ENCODE measurements around the gene STARD5.
"Not testable (repeated sequence)": the region's sequence is repeated elsewhere in the genome, so short reads cannot be mapped to it uniquely, and the experiment has no call there.

The STARD5 gene

GRCh38 chr15:81336568-81336967 is 12.6 kb upstream of the STARD5 start:
- DNase-seq: peak; percentile 60

DNA sequence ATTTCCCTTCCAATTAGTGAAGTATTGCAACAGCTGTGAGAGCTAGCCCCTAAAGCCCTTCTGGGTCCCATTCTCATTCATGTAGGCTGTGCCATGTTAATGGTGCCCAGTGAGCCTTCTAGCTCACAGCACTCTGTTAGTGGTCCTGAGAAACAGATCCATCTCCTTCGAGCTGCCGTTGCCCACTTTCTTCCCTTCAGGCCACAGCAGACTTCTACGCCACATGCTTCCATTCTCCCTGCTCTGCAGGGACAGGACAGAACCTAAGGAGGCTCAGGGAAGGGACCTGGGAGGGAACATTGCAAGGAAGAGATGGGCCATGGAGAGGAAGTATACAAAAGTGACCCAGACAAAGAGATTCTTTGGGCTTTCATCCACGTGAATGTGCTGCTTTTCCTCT is 11.7 kb upstream of the STARD5 start:
- no peak for DNase-seq

DNA sequence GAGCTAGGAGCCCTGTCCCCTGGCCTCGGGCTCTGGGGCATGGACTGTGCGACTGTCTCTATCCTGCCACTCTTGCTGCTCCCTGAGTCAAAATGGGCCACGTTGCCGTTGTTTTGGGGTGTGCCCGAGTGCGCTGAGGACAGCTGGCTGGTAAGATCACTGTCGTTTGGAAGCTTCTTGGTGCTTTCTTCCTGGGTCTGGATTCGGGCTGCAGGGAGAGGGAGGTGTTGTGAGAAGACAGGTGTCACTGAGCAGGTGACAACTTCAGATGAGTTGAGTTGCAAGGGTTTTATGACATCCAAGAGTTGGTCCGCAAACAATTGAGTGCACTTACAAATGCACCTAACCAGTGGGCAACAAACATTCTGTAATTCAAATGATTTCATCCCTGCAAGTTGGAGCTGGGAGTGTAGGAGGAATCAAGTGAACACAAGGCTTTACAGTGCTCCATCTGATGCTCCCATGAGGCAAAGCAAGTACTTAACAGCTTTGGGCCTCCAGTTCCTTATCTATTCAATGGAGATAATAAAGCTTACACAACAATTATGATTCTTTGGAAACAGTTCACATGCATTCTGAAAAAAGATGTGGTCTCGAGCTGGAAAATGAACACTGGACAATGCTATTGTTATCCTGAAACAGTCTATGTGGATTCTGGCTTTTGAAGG is 11.0 kb upstream of the STARD5 start:
- DNase-seq: no peak

- no peak for DNase-seq
Measured at GRCh38 chr15:81333363-81333762, 9.4 kb upstream of the STARD5 start.

DNA sequence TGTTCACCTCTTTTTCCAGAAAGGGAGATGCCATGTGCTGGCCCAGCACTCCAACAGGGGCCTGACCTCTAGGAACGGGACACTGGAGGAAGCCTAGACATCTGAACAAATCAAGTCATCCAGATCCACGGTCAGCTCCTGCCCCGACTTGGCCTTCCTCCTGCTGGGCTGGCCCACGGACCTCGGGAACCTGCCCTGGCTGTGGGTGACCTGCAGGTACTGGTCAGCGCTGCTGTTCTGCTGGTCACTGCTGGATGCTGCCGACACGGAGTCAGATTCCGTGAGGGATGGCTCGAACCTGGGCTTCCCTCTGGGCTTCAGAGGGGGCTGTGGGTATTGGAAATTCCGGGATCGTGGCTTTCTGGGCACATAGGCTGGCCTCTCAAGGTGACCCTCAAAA is 8.4 kb upstream of the STARD5 start:
- DNase-seq: no peak

DNA sequence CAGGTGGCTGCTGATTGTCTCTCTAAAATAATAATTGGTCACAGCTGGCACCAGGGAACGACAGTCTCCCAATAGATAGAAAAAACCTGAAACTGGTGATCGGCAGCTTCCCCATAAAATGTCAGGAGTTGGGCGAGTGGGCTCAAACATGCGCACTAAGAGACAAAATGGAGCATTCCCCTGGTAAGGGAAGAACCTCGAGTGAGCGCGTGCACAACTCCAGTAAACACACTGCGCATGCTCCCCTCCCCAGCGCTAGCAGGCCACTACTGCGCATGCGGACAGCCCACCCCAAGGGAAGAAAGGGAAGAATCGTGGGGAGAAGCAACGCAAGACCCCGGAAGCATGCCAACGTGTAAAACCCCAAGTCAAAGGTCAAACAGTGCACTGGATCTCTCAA is 7.7 kb upstream of the STARD5 start:
- DNase-seq: no peak

DNA sequence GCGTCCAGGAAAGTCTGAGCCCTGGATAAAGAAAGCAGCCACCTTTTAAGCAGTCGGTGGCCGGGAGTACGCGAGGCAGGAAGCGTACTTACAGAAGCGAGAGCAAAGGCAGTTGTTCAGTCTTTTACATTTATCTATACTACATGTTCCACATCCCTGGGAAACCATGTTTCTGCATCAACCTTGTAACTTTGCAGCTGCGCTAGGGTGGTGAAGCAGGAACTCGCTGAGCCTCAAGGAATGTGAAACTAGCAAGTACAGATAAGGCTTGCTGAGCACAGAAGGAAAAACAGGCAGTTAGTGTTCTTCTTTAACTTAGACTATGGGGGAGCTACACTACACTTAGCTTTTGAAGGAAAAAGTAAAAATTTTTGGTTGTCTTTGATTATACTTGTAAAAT is 7.2 kb upstream of the STARD5 start:
- not testable (repeated sequence) for DNase-seq

GRCh38 chr15:81330366-81331090 is 6.6 kb upstream of the STARD5 start:
- no peak for DNase-seq

GRCh38 chr15:81329446-81329845 is 5.5 kb upstream of the STARD5 start:
- DNase-seq: no peak

DNA sequence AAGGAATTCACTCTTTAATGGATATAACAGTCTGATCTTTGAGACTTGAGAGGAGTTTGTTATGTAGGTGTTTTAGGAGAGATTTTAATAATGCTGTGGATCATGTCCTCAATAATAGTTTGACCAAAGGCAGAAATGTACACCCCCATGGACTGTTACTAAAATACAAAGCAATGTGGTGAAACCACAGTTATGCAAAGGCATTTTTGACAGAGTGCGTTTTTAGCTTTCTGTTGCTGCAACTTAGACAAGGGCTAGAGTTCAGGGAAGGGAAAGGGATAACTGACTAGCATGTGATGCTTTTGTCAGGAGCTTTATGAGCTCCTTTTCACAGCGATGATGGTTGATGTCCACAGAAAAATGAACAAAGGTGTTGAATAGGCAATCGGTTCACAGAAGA is 3.6 kb upstream of the STARD5 start:
- DNase-seq: no peak

- no peak for DNase-seq
Measured at GRCh38 chr15:81326466-81327212, 2.7 kb upstream of the STARD5 start.

DNA sequence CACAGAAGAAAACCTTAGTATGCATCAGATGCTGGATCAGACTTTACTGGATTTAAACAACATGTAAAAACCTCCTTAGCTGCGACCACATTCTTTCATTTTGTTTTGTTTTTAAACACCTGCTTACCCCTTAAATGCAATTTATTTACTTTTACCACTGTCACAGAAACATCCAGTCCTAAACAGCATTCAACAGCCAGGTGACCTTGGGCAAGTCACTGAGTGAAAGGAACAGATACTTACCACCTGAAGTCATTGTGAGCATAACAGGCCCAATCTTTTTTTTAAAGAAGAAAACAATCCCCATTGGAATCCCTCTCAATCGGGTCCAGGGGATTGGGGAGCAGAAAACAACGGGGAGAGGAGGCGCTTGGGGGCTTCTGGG is 390 bp downstream of the STARD5 start:
- DNase-seq: no peak

DNA sequence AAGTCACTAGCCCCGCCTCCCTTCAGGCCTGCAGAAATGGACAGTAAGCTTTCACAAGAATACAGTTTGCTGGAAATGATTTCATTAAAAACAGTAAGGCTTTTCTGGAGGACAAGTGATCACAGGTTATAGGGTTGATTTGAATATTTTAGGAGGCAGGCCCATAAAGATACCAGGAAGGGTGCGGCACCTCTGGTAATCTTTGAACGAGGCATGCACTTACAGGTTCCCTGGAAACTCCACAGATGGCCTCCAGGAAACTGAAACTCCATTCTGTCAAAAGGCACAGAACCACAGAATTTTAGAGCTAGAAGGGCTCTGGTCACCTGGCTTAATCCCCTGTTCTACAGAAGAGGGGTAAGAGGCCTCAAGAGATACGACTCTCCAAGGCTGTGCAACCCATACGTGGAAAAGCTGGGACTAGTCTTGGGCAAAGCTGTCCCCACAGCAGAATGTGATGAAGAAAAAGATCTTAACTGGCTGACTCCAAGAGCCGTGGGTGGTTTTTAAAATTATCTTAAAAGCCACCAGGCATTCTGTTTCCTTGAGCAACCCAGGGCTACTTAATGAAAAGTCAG is 1.2 kb downstream of the STARD5 start:
- no peak for DNase-seq

- no peak for DNase-seq
Measured at GRCh38 chr15:81321667-81322066, 2.3 kb downstream of the STARD5 start.

GRCh38 chr15:81317642-81318017 is 6.3 kb downstream of the STARD5 start:
- DNase-seq: no peak

DNA sequence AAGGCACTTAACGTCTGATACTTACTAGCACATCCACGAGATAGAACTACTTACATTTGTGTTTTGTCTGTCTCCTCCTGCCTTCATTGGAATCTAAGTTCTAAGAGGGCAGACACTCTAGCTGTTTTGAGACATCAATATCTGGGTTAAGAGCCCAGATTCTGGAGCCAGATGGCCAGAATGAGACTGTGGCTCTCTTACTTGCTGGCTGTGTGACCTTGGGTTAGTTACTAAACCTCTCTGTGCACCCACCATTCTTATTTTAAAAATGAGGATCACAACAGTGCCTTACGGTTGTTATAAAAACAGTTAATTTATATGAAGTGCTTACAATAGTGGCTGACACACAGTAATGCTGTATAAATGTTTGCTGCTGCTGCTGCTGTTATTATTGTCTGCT is 7.7 kb downstream of the STARD5 start:
- no peak for DNase-seq

DNA sequence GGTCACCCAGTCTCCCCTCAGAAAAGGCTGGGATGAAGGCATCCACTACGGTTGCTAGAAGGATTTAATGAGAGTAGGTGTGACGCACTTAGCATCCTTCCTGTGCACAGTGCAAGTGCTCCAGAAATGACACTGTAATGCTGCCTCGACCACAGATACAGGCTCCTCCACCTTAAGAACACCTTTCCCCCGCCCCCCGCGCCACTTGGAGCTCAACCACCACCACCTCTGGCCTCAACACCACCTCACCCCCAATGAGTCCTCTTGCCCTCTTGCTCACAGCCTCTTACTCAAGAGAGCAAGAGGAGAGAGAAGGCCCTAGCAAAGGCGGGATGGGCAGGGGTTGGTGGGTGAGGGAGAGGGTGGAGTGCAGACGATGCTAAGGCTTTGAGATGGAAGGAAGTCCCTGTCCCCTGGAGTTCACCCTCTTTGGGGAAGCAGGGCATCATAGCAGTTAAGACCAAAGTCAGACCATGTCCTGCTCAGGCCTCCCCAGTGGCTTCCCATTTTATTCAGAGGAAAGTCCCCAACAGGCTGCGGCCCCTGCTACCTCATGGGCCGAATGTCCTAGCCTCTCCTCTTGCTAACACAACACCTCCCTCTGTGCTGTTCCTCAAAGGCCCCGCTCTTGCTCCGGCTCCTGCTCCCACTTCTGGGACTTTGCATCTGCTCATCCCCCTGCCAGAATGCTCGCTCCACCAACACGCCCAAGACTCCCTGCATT is 8.3 kb downstream of the STARD5 start:
- DNase-seq: no peak

DNA sequence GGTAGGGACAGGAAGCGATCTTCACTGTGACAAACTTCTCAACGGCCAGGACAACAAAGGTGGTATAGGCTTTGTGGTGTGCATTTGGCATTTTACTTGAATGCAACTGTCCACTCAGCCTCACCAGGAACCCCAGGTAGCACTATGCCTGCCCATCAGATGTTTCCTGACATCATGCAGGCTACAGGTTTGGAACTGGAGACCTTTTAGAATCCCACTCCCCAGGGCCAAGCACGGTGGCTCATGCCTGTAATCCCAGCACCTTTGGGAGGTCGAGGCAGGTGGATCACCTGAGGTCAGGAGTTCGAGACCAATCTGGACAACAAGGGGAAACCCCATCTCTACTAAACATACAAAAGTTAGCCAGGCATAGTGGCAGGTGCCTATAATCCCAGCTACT is 9.6 kb downstream of the STARD5 start:
- no peak for DNase-seq

- no peak for DNase-seq
Measured at GRCh38 chr15:81313686-81314085, 10.3 kb downstream of the STARD5 start.

GRCh38 chr15:81312790-81313543 is 11.0 kb downstream of the STARD5 start:
- DNase-seq: no peak

- DNase-seq: no peak
Measured at GRCh38 chr15:81311752-81312464, 12.0 kb downstream of the STARD5 start.

DNA sequence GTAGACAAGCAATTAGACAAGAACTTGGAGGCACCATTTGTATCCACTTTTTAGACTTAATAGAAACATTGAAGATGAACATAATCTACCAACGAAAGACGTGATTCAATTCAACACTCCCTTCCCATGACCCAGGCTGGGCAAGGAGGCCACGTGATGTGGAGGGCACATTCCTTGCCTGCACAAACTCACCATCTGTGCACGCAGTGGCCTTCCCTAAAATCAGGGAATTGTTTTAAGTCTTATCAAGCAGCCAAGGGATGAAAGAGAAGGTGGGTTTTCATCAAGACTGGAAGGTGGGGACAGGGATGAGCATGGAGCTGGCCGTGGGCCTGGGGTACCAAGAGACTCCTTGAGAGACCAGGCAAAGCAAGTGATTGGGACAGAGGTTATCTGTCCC is 13.5 kb downstream of the STARD5 start:
- no peak for DNase-seq
